BE2C (cell line): ENCODE data around the gene CD19.
"Not testable (repeated sequence)": the region's sequence is repeated elsewhere in the genome, so short reads cannot be mapped to it uniquely, and the experiment has no call there.

ENCODE experiments used
- DNase-seq: peaks from one replicate; pipeline ENCODE4 v3.0.0-alpha.2; 2020
- H3K27me3 ChIP-seq: fragments of 250-450 bp; sonication (Bioruptor Pico); 2 replicates; pipeline ENCODE4 v1.5.1; 2020; ENCODE audit warnings: mild to moderate bottlenecking
- H3K36me3 ChIP-seq: fragments of 250-450 bp; sonication (Bioruptor Pico); 2 replicates; pipeline ENCODE4 v1.5.1; 2020; ENCODE audit warnings: mild to moderate bottlenecking
- H3K4me1 ChIP-seq: fragments of 250-450 bp; sonication (Bioruptor Pico); 2 replicates; pipeline ENCODE4 v1.5.1; 2020
- H3K4me3 ChIP-seq: 2 replicates; pipeline ENCODE4 v1.5.1; 2011; ENCODE audit warnings: low read depth, low read length
- H3K9me3 ChIP-seq: fragments of 250-450 bp; sonication (Bioruptor Pico); 2 replicates; pipeline ENCODE4 v1.5.1; 2020
- CTCF ChIP-seq: IDR thresholded peaks from 2 replicates; pipeline ENCODE4 v1.5.1; 2012; ENCODE audit warnings: mild to moderate bottlenecking, low read depth, low read length

Gene CD19

DNA sequence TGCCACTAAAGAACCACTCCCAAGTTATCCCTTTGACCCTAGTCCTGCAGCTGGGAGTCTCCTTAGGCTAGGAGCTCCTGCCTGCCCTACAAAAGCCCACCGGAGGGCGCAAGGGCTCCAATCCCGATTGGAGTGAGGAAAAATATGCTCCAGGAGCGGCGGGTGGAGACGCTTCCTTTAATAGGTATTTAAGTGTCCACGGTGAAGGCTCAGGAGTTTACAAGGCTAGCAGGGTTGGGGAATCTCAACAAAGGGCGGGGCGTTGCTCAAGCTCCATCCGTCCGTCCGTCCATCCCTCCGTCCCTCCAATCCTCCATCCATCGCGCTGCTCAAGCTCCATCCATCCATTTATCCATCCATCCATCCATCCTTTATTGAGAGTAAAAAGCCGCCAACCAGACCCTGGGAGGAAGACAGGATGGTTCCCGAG lies 42.3 kb downstream of the CD19 start:
- peak; percentile 86 for DNase-seq
- Histone ChIP-seq H3K4me3 (peak overlapping the region; percentile 96), H3K27me3 (no peaks in the 10 kb centered on the region), H3K4me1 (no peaks in the 10 kb centered on the region; the same call in 1 of the 2 replicates), H3K36me3 (no peaks in the 10 kb centered on the region), H3K9me3 (no peaks in the 10 kb centered on the region)
- TF ChIP-seq CTCF = peak; percentile 88

DNA sequence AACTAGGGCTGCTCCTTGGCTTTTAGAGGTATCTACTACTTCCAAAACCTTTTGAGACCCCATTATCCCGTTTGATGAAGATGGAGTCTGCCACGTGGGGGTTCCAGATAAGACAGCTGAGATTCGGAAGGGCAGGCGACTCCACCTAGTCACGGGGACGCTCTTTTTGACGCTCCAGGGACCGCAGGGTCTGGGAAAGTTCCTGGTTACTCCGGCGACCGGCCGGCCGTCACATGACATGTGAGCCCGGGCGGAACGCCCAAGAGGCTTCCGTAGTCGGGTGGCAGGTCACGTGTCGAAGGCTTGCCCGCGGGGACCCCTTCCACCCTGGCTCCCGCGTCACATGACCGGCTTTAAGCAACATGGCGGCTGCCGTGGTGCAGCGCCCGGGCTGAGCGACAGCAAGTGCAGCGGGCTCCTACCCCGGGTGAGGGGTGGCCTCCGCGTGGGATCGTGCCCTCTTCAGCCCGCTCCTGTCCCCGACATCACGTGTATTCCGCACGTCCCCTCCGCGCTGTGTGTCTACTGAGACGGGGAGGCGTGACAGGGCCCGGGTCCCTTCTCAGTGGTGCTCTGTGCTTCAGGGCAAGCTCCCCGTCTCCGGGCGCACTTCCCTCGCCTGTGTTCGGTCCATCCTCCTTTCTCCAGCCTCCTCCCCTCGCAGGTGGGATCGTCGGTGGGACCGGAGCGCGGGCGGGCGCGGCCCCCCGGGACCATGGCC lies 42.8 kb downstream of the CD19 start, which contains the start of gene SPNS1:
TSS of gene SPNS1 (plus strand) at position 342 of the 721 bp plus-strand sequence. CDS start at position 716, 374 bp downstream.
- peak within 1 kb of the TSS; percentile 96 for H3K4me3 ChIP-seq
- H3K9me3 ChIP-seq = no peaks in the 10 kb centered on the region
- TF ChIP-seq CTCF = no peak
- no peaks in the 10 kb centered on the region for H3K27me3 ChIP-seq
- no peaks in the 10 kb centered on the region; the same call in 1 of the 2 replicates for H3K4me1 ChIP-seq
- H3K36me3 ChIP-seq = no peaks in the 10 kb centered on the region
- peak; percentile 98 for DNase-seq

- no peak for TF ChIP-seq CTCF
- no peak for DNase-seq
- H3K36me3 ChIP-seq = no peaks in the 10 kb centered on the region
Measured at GRCh38 chr16:28975158-28975599, 43.4 kb downstream of the CD19 start.

DNA sequence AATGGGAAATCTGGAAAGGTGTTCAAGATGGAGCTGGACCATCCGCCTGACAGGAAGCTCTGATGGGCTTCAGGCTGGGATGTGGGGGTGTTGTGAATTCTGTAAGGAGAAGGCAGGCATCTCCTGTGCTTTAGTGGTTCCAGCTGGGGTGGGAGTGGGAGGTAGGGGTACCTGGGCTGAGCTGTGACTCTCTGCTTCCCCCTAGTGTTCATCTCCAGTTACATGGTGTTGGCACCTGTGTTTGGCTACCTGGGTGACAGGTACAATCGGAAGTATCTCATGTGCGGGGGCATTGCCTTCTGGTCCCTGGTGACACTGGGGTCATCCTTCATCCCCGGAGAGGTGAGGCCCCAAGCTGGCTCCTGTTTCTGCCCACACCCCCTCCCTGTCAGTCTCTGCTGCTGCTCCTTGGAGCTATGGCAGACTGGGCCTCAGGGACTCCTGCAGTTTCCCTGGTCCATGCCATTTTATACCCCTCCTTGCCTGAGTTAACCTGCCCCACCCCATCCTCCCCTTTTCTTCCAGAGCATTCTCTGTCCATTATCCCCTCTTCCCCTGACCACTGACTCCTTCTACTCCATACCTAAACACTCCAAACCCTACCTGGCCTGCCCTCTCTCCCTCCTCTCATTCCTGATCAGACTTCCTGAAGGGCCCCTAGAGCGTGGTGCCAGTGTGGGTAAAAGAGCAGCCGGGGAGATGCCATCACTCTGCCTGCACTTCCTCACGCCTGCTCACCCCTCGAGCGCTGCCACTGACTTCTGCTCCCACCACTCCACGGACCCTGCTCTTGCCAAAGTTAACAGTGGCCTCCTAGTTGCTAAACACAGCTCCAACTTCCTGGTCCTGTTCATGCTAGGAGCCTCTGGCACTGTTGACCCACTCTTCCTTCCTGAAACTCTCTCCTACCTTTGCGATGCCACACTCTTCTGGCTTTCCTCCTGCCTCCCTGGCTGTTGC lies 46.2 kb downstream of the CD19 start:
- TF ChIP-seq CTCF = peak; percentile 51
- DNase-seq = no peak
- no peak overlapping the region for H3K4me3 ChIP-seq
- peaks cover 7% of the 10 kb centered on the region; the same call in 1 of the 2 replicates for H3K36me3 ChIP-seq
- no peaks in the 10 kb centered on the region; the same call in 1 of the 2 replicates for H3K4me1 ChIP-seq
- no peaks in the 10 kb centered on the region for H3K9me3 ChIP-seq
- no peaks in the 10 kb centered on the region for H3K27me3 ChIP-seq

More at GRCh38 chr16:28975158-28975599, 43.4 kb downstream of the CD19 start:
- no peaks in the 10 kb centered on the region for H3K9me3 ChIP-seq
- H3K27me3 ChIP-seq = no peaks in the 10 kb centered on the region
- no peaks in the 10 kb centered on the region; the same call in 1 of the 2 replicates for H3K4me1 ChIP-seq
- H3K4me3 ChIP-seq = peak overlapping the region; percentile 96

DNA sequence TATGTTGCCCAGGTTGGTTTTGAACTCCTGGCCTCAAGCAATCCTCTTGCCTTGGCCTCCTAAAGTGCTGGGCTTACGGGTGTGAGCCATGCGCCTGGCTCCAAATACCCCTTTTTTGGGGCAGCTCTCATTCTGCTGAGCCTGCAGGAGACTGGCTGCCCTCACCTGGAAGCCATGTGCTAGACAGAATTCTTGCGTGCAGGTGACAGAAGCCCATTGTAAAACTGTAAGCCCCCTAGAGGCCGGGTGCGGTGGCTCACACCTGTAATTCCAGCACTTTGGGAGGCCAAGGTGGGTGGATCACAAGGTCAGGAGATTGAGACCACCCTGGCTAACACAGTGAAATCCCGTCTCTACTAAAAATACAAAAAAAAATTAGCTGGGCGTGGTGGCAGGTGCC lies 48.6 kb downstream of the CD19 start:
- DNase-seq, H3K36me3 ChIP-seq, H3K9me3 ChIP-seq, H3K27me3 ChIP-seq, H3K4me3 ChIP-seq, H3K4me1 ChIP-seq: not testable (repeated sequence)
- 0 out of 2 replicates have a peak, but pooled peaks have one; percentile 2 for TF ChIP-seq CTCF
